HL-60 (cell line): ENCODE measurements around the gene MLST8.

ENCODE experiments used
- CTCF ChIP-seq: IDR thresholded peaks from one replicate; pipeline ENCODE4 v1.5.1; 2011; ENCODE audit warnings: low read length, control low read depth, inconsistent platforms; ENCODE audit not compliant: insufficient read depth
- POLR2AphosphoS5 ChIP-seq: IDR thresholded peaks from 2 replicates; pipeline ENCODE4 v1.6.1; 2012; ENCODE audit warnings: low read depth
- SPI1 ChIP-seq: IDR thresholded peaks from 2 replicates; pipeline ENCODE4 v1.6.1; 2012; ENCODE audit warnings: low read depth, mild to moderate bottlenecking, borderline replicate concordance

- TF ChIP-seq CTCF (no peak), POLR2AphosphoS5 (no peak), SPI1 (no peak)
These were observed 39.0 kb downstream of the MLST8 start for GRCh38 chr16:2244301-2244700.
